SK-N-SH (cell line): ENCODE data around the gene SSUH2. TPM values are rescaled to one million over a fixed set of nuclear protein-coding genes. Genes with fewer than 3 reads are reported as not detected.

ENCODE experiments used
- CTCF ChIA-PET: fragments of 300-600, 350-600 bp; formaldehyde crosslinking; extraction: SDS; loops from one replicate; lab custom pipeline; 2021; lab: Yijun Ruan, JAX
- POLR2A ChIA-PET: fragments of 350-600 bp; sonication (Branson Sonifier 250); formaldehyde crosslinking; extraction: SDS; loops from one replicate; lab custom pipeline; 2020; ENCODE audit warnings: antibody characterized with exemption, inconsistent platforms; lab: Yijun Ruan, JAX
- DNase-seq: peaks from one replicate; pipeline ENCODE4 v3.0.0; 2012
- H2AFZ ChIP-seq: fragments of 200-600 bp; sonication (generic); 2 replicates; pipeline ENCODE4 v1.8.1; 2016; ENCODE audit warnings: antibody characterized with exemption, mild to moderate bottlenecking, low read depth
- H3F3A ChIP-seq: fragments of 200-600 bp; sonication (generic); replicated peaks from 2 replicates; pipeline ENCODE3; 2016; ENCODE audit warnings: antibody characterized with exemption, mild to moderate bottlenecking; ENCODE audit not compliant: insufficient read depth
- H3K27ac ChIP-seq, 2 experiments: fragments of 200-500 bp in 1 of 2; fragments of 200-600 bp in 1 of 2; sonication (Bioruptor generic) in 1 of 2; sonication (generic), shearing (Covaris generic) in 1 of 2; 2 replicates each; pipeline versions ENCODE4 v1.5.1 to v1.6.1; 2014 to 2016; ENCODE audit warnings: low read depth in 2 of 2, inconsistent platforms in 1 of 2, low read length in 1 of 2, mild to moderate bottlenecking in 1 of 2, mixed read lengths in 1 of 2
- H3K27me3 ChIP-seq: fragments of 200-600 bp; sonication (generic), shearing (Covaris generic); 2 replicates; pipeline ENCODE4 v1.6.1; 2016; ENCODE audit warnings: mixed run types; ENCODE audit not compliant: insufficient read depth
- H3K36me3 ChIP-seq, 2 experiments: fragments of 200-500 bp in 1 of 2; fragments of 200-600 bp in 1 of 2; sonication (Bioruptor generic) in 1 of 2; sonication (generic) in 1 of 2; replicated peaks in 1 of 2; 2 replicates each; pipeline versions ENCODE3 to v1.5.1; 2014 to 2016; ENCODE audit warnings: low read length in 1 of 2, mild to moderate bottlenecking in 1 of 2; ENCODE audit not compliant: insufficient read depth in 2 of 2, control insufficient read depth in 1 of 2
- H3K4me1 ChIP-seq, 2 experiments: fragments of 200-500 bp in 1 of 2; fragments of 200-600 bp in 1 of 2; sonication (Bioruptor generic) in 1 of 2; sonication (generic), shearing (Covaris generic) in 1 of 2; 2 replicates each; pipeline versions ENCODE4 v1.5.1 to v1.6.1; 2014 to 2016; ENCODE audit warnings: low read depth in 1 of 2, low read length in 1 of 2, mixed run types in 1 of 2; ENCODE audit not compliant: insufficient read depth in 2 of 2, control insufficient read depth in 1 of 2
- H3K4me2 ChIP-seq: fragments of 200-600 bp; sonication (generic), shearing (Covaris generic); 2 replicates; pipeline ENCODE4 v1.6.1; 2017; ENCODE audit warnings: mixed run types
- H3K4me3 ChIP-seq, 2 experiments: fragments of 200-500 bp in 1 of 2; fragments of 200-600 bp in 1 of 2; sonication (Bioruptor generic) in 1 of 2; sonication (generic), shearing (Covaris generic) in 1 of 2; 2 replicates each; pipeline versions ENCODE4 v1.5.1 to v1.8.1; 2014 to 2016; ENCODE audit warnings: low read depth in 2 of 2, inconsistent platforms in 1 of 2, low read length in 1 of 2, mild to moderate bottlenecking in 1 of 2, mixed read lengths in 1 of 2, moderate library complexity in 1 of 2
- H3K79me2 ChIP-seq: fragments of 200-600 bp; sonication (generic); 2 replicates; pipeline ENCODE4 v1.8.1; 2017; ENCODE audit warnings: mild to moderate bottlenecking; ENCODE audit not compliant: insufficient read depth
- H3K9ac ChIP-seq: fragments of 200-600 bp; sonication (generic); 2 replicates; pipeline ENCODE4 v1.6.1; 2017; ENCODE audit warnings: mixed run types
- H3K9me2 ChIP-seq: fragments of 200-600 bp; sonication (generic); 2 replicates; pipeline ENCODE4 v1.6.1; 2017; ENCODE audit warnings: mixed run types
- H3K9me3 ChIP-seq: fragments of 200-600 bp; sonication (generic); 2 replicates; pipeline ENCODE4 v1.6.1; 2017; ENCODE audit warnings: mixed run types, mild to moderate bottlenecking, moderate library complexity
- H4K20me1 ChIP-seq: fragments of 200-600 bp; sonication (generic); 2 replicates; pipeline ENCODE4 v1.6.1; 2017; ENCODE audit warnings: mild to moderate bottlenecking, mixed run types; ENCODE audit not compliant: insufficient read depth
- CTCF ChIP-seq: fragments of 200-600 bp; sonication (generic); IDR thresholded peaks from 2 replicates; pipeline ENCODE4 v1.6.1; 2017; ENCODE audit warnings: antibody characterized with exemption, mild to moderate bottlenecking, moderate library complexity
- EZH2phosphoT487 ChIP-seq: fragments of 200-600 bp; sonication (generic); IDR thresholded peaks from 2 replicates; pipeline ENCODE4 v1.6.1; 2017; ENCODE audit warnings: low read depth, mixed run types, mild to moderate bottlenecking, antibody characterized with exemption, moderate library complexity, borderline replicate concordance
- FOXM1 ChIP-seq: IDR thresholded peaks from 2 replicates; pipeline ENCODE4 v1.4.0; 2012; ENCODE audit warnings: low read depth, mild to moderate bottlenecking
- GABPA ChIP-seq: IDR thresholded peaks from 2 replicates; pipeline ENCODE4 v1.4.0; 2012; ENCODE audit warnings: low read depth, mild to moderate bottlenecking
- SIN3A ChIP-seq: IDR thresholded peaks from 2 replicates; pipeline ENCODE4 v1.6.1; 2012; ENCODE audit warnings: low read depth, mild to moderate bottlenecking, low read length, moderate library complexity, borderline replicate concordance
- SMC3 ChIP-seq: IDR thresholded peaks from 2 replicates; pipeline ENCODE4 v1.6.1; 2012; ENCODE audit warnings: low read depth, low read length, improper control_type of control experiment
- TAF1 ChIP-seq: IDR thresholded peaks from 2 replicates; pipeline ENCODE4 v1.6.1; 2012; ENCODE audit warnings: low read depth, mild to moderate bottlenecking, low read length, moderate library complexity, borderline replicate concordance
- TEAD4 ChIP-seq: IDR thresholded peaks from 2 replicates; pipeline ENCODE4 v1.4.0; 2012; ENCODE audit warnings: mild to moderate bottlenecking, borderline replicate concordance; ENCODE audit not compliant: insufficient read depth
- USF2 ChIP-seq: fragments of 150-350 bp; IDR thresholded peaks from 2 replicates; pipeline ENCODE4 v1.6.1; 2017; ENCODE audit warnings: antibody characterized with exemption, low read length, low read depth, borderline replicate concordance
- ZBTB33 ChIP-seq: IDR thresholded peaks from 2 replicates; pipeline ENCODE4 v1.4.0; 2012; ENCODE audit warnings: low read depth, borderline replicate concordance
- WGBS: methylation state at CpG from one replicate; pipeline ENCODE4 v1.1.6; 2017; ENCODE audit warnings: low lambda C conversion rate; 5-methylcytosine and 5-hydroxymethylcytosine counted together
- polyA plus RNA-seq, 3 experiments: library from polyadenylated mRNA; depleted of rRNA; stranded (reverse); fragments of >200 nt; gene quantifications; 2 replicates each; pipeline ENCODE4 v1.2.3, GENCODE V29; 2012
- TF ChIP-seq, protein P1 (sequence below): fragments of 150-350 bp; IDR thresholded peaks from 2 replicates; pipeline ENCODE4 v1.6.1; 2016; ENCODE audit warnings: mild to moderate bottlenecking, low read depth, low read length

SSUH2 gene
- polyA plus RNA-seq, 1 of the 3 experiments (the other 2 are of a cell fraction): 0.18 TPM

DNA sequence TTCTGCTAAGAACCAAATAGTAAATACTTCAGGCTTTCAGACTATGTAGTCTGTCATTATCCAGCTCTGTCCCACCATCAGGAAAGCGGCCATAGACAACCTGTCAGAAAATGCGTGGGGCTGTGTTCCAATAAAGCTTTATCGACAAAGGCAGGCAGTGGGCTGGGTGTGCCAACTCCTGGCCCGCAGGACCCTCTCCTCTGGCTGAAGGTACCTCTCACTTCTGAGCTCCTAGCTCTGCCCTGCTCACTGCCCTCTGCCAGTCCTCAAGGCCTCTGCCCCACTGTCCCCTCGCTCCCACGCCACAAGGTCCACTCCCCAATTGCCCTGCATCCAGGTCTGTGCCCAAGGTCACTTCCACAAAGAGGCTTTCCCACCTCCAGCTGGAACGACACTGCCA lies 20.0 kb downstream of the SSUH2 start:
- Histone ChIP-seq H3K27ac (no peak overlapping the region), H3K4me1 (peaks cover 0 to 26% of the 10 kb centered on the region in 2 experiments; a peak in 1 of 4 replicates), H3K36me3 (no peaks in the 10 kb centered on the region), H3K4me3 (no peak overlapping the region), H3K4me2 (no peak overlapping the region), H3K27me3 (no peaks in the 10 kb centered on the region), H3K9ac (no peak overlapping the region), H4K20me1 (no peaks in the 10 kb centered on the region), H2AFZ (no peak overlapping the region), H3F3A (peaks cover 2% of the 10 kb centered on the region), H3K9me2 (no peaks in the 10 kb centered on the region), H3K79me2 (no peaks in the 10 kb centered on the region), H3K9me3 (no peaks in the 10 kb centered on the region)
- WGBS: 92% methylated on average over 7 of the region's 7 CpGs
- ChIA-PET CTCF (interaction anchor here (0.8 to 1.5 kb wide), 9 partner anchors 13 to 193 kb away, joined by 3 to 12 read pairs (median 3); no protein-coding TSS in a partner anchor), POLR2A (no interaction called here)
- TF ChIP-seq TEAD4: no peak
- TF ChIP-seq SMC3: no peak
- TF ChIP-seq, protein P1, sequence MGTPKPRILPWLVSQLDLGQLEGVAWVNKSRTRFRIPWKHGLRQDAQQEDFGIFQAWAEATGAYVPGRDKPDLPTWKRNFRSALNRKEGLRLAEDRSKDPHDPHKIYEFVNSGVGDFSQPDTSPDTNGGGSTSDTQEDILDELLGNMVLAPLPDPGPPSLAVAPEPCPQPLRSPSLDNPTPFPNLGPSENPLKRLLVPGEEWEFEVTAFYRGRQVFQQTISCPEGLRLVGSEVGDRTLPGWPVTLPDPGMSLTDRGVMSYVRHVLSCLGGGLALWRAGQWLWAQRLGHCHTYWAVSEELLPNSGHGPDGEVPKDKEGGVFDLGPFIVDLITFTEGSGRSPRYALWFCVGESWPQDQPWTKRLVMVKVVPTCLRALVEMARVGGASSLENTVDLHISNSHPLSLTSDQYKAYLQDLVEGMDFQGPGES: no peak
- no peak for TF ChIP-seq EZH2phosphoT487
- no peak for TF ChIP-seq TAF1
- no peak for TF ChIP-seq USF2
- TF ChIP-seq FOXM1: no peak
- no peak for TF ChIP-seq GABPA
- no peak for TF ChIP-seq SIN3A
- no peak for TF ChIP-seq CTCF
- no peak for TF ChIP-seq ZBTB33
- no peak for DNase-seq
